Ishikawa (cell line): ENCODE results near the gene RFX8.

ENCODE experiments used
- CEBPB ChIP-seq: IDR thresholded peaks from 2 replicates; pipeline ENCODE4 v1.6.1; 2012
- CREB1 ChIP-seq: IDR thresholded peaks from 2 replicates; pipeline ENCODE4 v1.6.1; 2012; ENCODE audit warnings: low read depth
- EGR1 ChIP-seq: IDR thresholded peaks from 2 replicates; pipeline ENCODE4 v1.6.1; 2012
- EP300 ChIP-seq: IDR thresholded peaks from 2 replicates; pipeline ENCODE4 v1.6.1; 2012; ENCODE audit warnings: borderline replicate concordance
- FOXM1 ChIP-seq: IDR thresholded peaks from 2 replicates; pipeline ENCODE4 v1.6.1; 2012; ENCODE audit warnings: low read depth, borderline replicate concordance
- MAX ChIP-seq: IDR thresholded peaks from 2 replicates; pipeline ENCODE4 v1.6.1; 2012
- NFIC ChIP-seq: IDR thresholded peaks from 2 replicates; pipeline ENCODE4 v1.6.1; 2012
- RAD21 ChIP-seq: IDR thresholded peaks from 2 replicates; pipeline ENCODE4 v1.6.1; 2012; ENCODE audit warnings: low read depth
- REST ChIP-seq: IDR thresholded peaks from 2 replicates; pipeline ENCODE4 v1.6.1; 2012; ENCODE audit warnings: low read depth, mild to moderate bottlenecking
- TAF1 ChIP-seq: IDR thresholded peaks from 2 replicates; pipeline ENCODE4 v1.6.1; 2012; ENCODE audit warnings: low read depth, mild to moderate bottlenecking
- TCF12 ChIP-seq: IDR thresholded peaks from 2 replicates; pipeline ENCODE4 v1.6.1; 2012; ENCODE audit warnings: low read depth
- TEAD4 ChIP-seq: IDR thresholded peaks from 2 replicates; pipeline ENCODE4 v1.6.1; 2012
- USF1 ChIP-seq: IDR thresholded peaks from 2 replicates; pipeline ENCODE4 v1.6.1; 2012
- YY1 ChIP-seq: IDR thresholded peaks from 2 replicates; pipeline ENCODE4 v1.6.1; 2012; ENCODE audit warnings: low read depth
- ZBTB7A ChIP-seq: IDR thresholded peaks from 2 replicates; pipeline ENCODE4 v1.6.1; 2012; ENCODE audit warnings: low read depth

The RFX8 gene

GRCh38 chr2:101356055-101356454 lies 118.9 kb downstream of the RFX8 start:
- no peak for TF ChIP-seq REST
- no peak for TF ChIP-seq EP300
- TF ChIP-seq EGR1, result no peak
- TF ChIP-seq TCF12, result no peak
- TF ChIP-seq YY1, result no peak
- no peak for TF ChIP-seq USF1
- TF ChIP-seq TAF1, result no peak
- TF ChIP-seq NFIC, result no peak
- no peak for TF ChIP-seq TEAD4
- TF ChIP-seq MAX, result no peak

GRCh38 chr2:101355401-101356054 lies 119.4 kb downstream of the RFX8 start:
- TF ChIP-seq TAF1 (no peak), REST (no peak), USF1 (no peak), RAD21 (no peak), EGR1 (no peak), CREB1 (no peak), YY1 (no peak), NFIC (no peak), FOXM1 (no peak), CEBPB (no peak), EP300 (no peak)

- TF ChIP-seq REST (no peak), TEAD4 (no peak), MAX (no peak), NFIC (no peak), CEBPB (no peak), ZBTB7A (no peak), RAD21 (no peak), TAF1 (no peak), USF1 (no peak), EGR1 (no peak)
These were observed 120.2 kb downstream of the RFX8 start for GRCh38 chr2:101354420-101355311.

- TF ChIP-seq EP300 (no peak), FOXM1 (no peak), RAD21 (no peak), USF1 (no peak), REST (no peak)
These were observed 123.7 kb downstream of the RFX8 start for GRCh38 chr2:101351207-101351606.
